ENCODE results near the gene GABARAPL2. TPM values are rescaled to one million over a fixed set of nuclear protein-coding genes. Genes with fewer than 3 reads are reported as not detected.

GABARAPL2 gene
- total RNA-seq, 1 experiment from 2014 or later, result 56.2 TPM

DNA sequence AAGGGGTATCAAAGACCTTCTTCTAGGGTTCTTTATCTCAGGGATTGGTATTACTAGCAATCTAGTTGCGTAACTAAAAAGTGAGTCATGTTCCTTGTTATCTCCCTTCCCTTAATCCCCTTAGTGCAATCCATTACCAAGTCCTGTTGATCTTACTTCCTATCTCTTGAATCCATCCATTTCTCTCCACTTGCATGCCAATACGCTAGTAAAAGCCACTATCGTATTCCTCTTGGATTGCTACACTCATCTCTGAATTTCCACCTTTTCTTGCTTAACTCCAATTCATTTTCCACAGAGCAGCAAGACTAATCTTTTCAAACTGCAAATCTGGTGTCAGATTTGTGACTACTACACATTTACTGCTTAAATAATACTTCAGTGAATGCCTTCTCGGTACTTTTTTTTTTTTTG lies 58.7 kb downstream of the GABARAPL2 start:
- H3K4me3 ChIP-seq (ENCODE audit: low read depth in 2 of 2, low read length in 2 of 2), result no peak overlapping the region
- H3K27me3 ChIP-seq (ENCODE audit: control insufficient read depth, insufficient read depth, low read length), result no peaks in the 10 kb centered on the region
- H3K9me3 ChIP-seq (ENCODE audit: control insufficient read depth, insufficient read depth, low read depth, low read length), result no peaks in the 10 kb centered on the region
- peaks cover 7% of the 10 kb centered on the region for H3K4me1 ChIP-seq (ENCODE audit: control insufficient read depth, insufficient read depth, low read length)
- TF ChIP-seq CTCF (IDR thresholded peaks at IDR 0.05), result no peak
- ChIA-PET CTCF (no interaction called here), POLR2A (no interaction called here)
- intact Hi-C loops (cut with micrococcal nuclease; ENCODE audit: unreplicated experiment) (loop anchor here (5.0 kb wide), 1 partner anchor 153 kb away; no protein-coding TSS in a partner anchor), in situ Hi-C loops (cut with HindIII; ENCODE audit: low pct_unique_long_range_greater_than_20kb, low sequenced_read_pairs) (no loop called here)
- DNase-seq (ENCODE audit: low read depth, low spot score) (no peak), ATAC-seq (no peak)
- no TSS peak for BruUV-seq (replicated peaks)
- peaks cover 5% of the 10 kb centered on the region for H3K36me3 ChIP-seq (ENCODE audit: control insufficient read depth, insufficient read depth, low read length)
- H3K27ac ChIP-seq (ENCODE audit: low read length), result no peak overlapping the region

- in situ Hi-C loops (cut with HindIII; ENCODE audit: low pct_unique_long_range_greater_than_20kb, low sequenced_read_pairs), result no loop called here
- CTCF ChIA-PET, result no interaction called here
- TF ChIP-seq SIN3A (IDR thresholded peaks at IDR 0.05; ENCODE audit: borderline replicate concordance, insufficient read depth, low read depth, low read length) (no peak), POLR2AphosphoS5 (IDR thresholded peaks at IDR 0.05; ENCODE audit: low read depth, low read length) (no peak)
These were observed 60.6 kb downstream of the GABARAPL2 start for GRCh38 chr16:75626806-75627205.

More at GRCh38 chr16:75626806-75627205, 60.6 kb downstream of the GABARAPL2 start:
- POLR2A ChIA-PET, result interaction anchor here (0.7 kb wide), 1 partner anchor 13 kb away, joined by 5 read pairs; no protein-coding TSS in a partner anchor
- Histone ChIP-seq H3K4me1 (ENCODE audit: control insufficient read depth, insufficient read depth, low read length) (peaks cover 5% of the 10 kb centered on the region), H3K27me3 (ENCODE audit: control insufficient read depth, insufficient read depth, low read length) (no peaks in the 10 kb centered on the region), H3K36me3 (ENCODE audit: control insufficient read depth, insufficient read depth, low read length) (peaks cover 9% of the 10 kb centered on the region), H3K4me3 (ENCODE audit: low read depth in 2 of 2, low read length in 2 of 2) (no peak overlapping the region), H3K27ac (ENCODE audit: low read length) (no peak overlapping the region), H3K9me3 (ENCODE audit: control insufficient read depth, insufficient read depth, low read depth, low read length) (no peaks in the 10 kb centered on the region)
- ATAC-seq, result no peak
- intact Hi-C loops (cut with micrococcal nuclease; ENCODE audit: unreplicated experiment), result no loop called here
- BruUV-seq (replicated peaks), result no TSS peak
- DNase-seq (ENCODE audit: low read depth, low spot score), result no peak

Other genes with a start within 250 kb of the GABARAPL2 start
- 25.7 TPM for gene CFDP1, start 132.9 kb upstream of the GABARAPL2 start, total RNA-seq (2021; ENCODE audit: unreplicated experiment)
- 19.0 TPM for gene TMEM170A, start 101.7 kb upstream of the GABARAPL2 start, total RNA-seq (2021; ENCODE audit: unreplicated experiment)
- gene CHST6, start 70.9 kb upstream of the GABARAPL2 start, total RNA-seq (2021; ENCODE audit: unreplicated experiment), result 0.05 TPM
- gene CHST5, start 30.3 kb upstream of the GABARAPL2 start, total RNA-seq (2021; ENCODE audit: unreplicated experiment), result 0.15 TPM
- gene TMEM231, start 10.1 kb upstream of the GABARAPL2 start, total RNA-seq (2021; ENCODE audit: unreplicated experiment), result 9.0 TPM
- gene ADAT1, start 56.9 kb downstream of the GABARAPL2 start, total RNA-seq (2021; ENCODE audit: unreplicated experiment), result 46.8 TPM
- gene KARS1, start 81.3 kb downstream of the GABARAPL2 start, total RNA-seq (2021; ENCODE audit: unreplicated experiment), result 119 TPM
- 23.3 TPM for gene TERF2IP, start 81.4 kb downstream of the GABARAPL2 start, total RNA-seq (2021; ENCODE audit: unreplicated experiment)
- not detected for gene CPHXL2, start 110.6 kb downstream of the GABARAPL2 start, total RNA-seq (2021; ENCODE audit: unreplicated experiment)
- not detected for gene DUXB, start 135.1 kb downstream of the GABARAPL2 start, total RNA-seq (2021; ENCODE audit: unreplicated experiment)
- not detected for gene CPHXL, start 160.1 kb downstream of the GABARAPL2 start, total RNA-seq (2021; ENCODE audit: unreplicated experiment)

All from Panc1 (cell line).